Astrocyte (in vitro differentiated cells and primary cell): Measurements from ENCODE around the gene XRCC5. TPM values are rescaled to one million over a fixed set of nuclear protein-coding genes. Genes with fewer than 3 reads are reported as not detected.
A peak's percentile ranks its signal among the peaks of the same experiment; 100 is the strongest.

Experiments
- DNase-seq: peaks from one replicate; pipeline ENCODE4 v3.0.0-alpha.2; 2010; ENCODE audit warnings: low read depth
- FAIRE-seq: peaks from 2 replicates; lab custom pipeline; 2011; peaks lifted over from hg19 to GRCh38; lab: Jason Lieb, UNC
- H2AFZ ChIP-seq: 2 replicates; pipeline ENCODE4 v1.6.0; 2012; ENCODE audit warnings: low read depth, low read length, inconsistent platforms
- H3K27ac ChIP-seq: 2 replicates; pipeline ENCODE4 v1.5.1; 2011; ENCODE audit warnings: low read depth, low read length, inconsistent platforms
- H3K27me3 ChIP-seq: 2 replicates; pipeline ENCODE4 v1.6.0; 2011; ENCODE audit warnings: low read length, inconsistent platforms; ENCODE audit not compliant: insufficient read depth
- H3K36me3 ChIP-seq: 2 replicates; pipeline ENCODE4 v1.5.1; 2011; ENCODE audit warnings: low read length, inconsistent platforms; ENCODE audit not compliant: insufficient read depth
- H3K4me1 ChIP-seq: 2 replicates; pipeline ENCODE4 v1.5.1; 2011; ENCODE audit warnings: low read length, inconsistent platforms; ENCODE audit not compliant: insufficient read depth
- H3K4me2 ChIP-seq: 2 replicates; pipeline ENCODE4 v1.6.0; 2012; ENCODE audit warnings: low read length, inconsistent platforms
- H3K4me3 ChIP-seq: 2 replicates; pipeline ENCODE4 v1.5.1; 2011; ENCODE audit warnings: low read depth, mild to moderate bottlenecking, low read length, inconsistent platforms; ENCODE audit not compliant: insufficient read depth
- H3K79me2 ChIP-seq: 2 replicates; pipeline ENCODE4 v1.6.0; 2012; ENCODE audit warnings: mild to moderate bottlenecking, low read length, inconsistent platforms; ENCODE audit not compliant: insufficient read depth
- H3K9ac ChIP-seq: 2 replicates; pipeline ENCODE4 v1.6.0; 2012; ENCODE audit warnings: mild to moderate bottlenecking, low read length, inconsistent platforms
- H3K9me3 ChIP-seq: 2 replicates; pipeline ENCODE4 v1.5.1; 2012; ENCODE audit warnings: low read depth, mild to moderate bottlenecking, low read length, inconsistent platforms; ENCODE audit not compliant: insufficient read depth
- H4K20me1 ChIP-seq: 2 replicates; pipeline ENCODE4 v1.6.0; 2012; ENCODE audit warnings: low read length, inconsistent platforms; ENCODE audit not compliant: insufficient read depth
- H3K27ac Mint-ChIP-seq: one replicate; pipeline ENCODE4 v1.8.0; 2021; ENCODE audit warnings: mild to moderate bottlenecking, mixed read lengths; ENCODE audit not compliant: unreplicated experiment
- H3K27me3 Mint-ChIP-seq: one replicate; pipeline ENCODE4 v1.8.0; 2021; ENCODE audit warnings: low read depth, mixed read lengths; ENCODE audit not compliant: unreplicated experiment
- H3K36me3 Mint-ChIP-seq: one replicate; pipeline ENCODE4 v1.8.0; 2021; ENCODE audit warnings: low read depth, mixed read lengths; ENCODE audit not compliant: unreplicated experiment
- H3K4me1 Mint-ChIP-seq: one replicate; pipeline ENCODE4 v1.8.0; 2021; ENCODE audit warnings: low read depth, mixed read lengths; ENCODE audit not compliant: unreplicated experiment
- H3K4me3 Mint-ChIP-seq: one replicate; pipeline ENCODE4 v1.8.0; 2021; ENCODE audit warnings: mild to moderate bottlenecking, moderate library complexity, mixed read lengths; ENCODE audit not compliant: unreplicated experiment
- H3K9me3 Mint-ChIP-seq: one replicate; pipeline ENCODE4 v1.8.0; 2021; ENCODE audit warnings: mild to moderate bottlenecking, mixed read lengths; ENCODE audit not compliant: unreplicated experiment
- EZH2 ChIP-seq: IDR thresholded peaks from 2 replicates; pipeline ENCODE4 v1.6.1; 2012; ENCODE audit warnings: mild to moderate bottlenecking, low read length, inconsistent platforms; ENCODE audit not compliant: insufficient read depth
- total RNA-seq: library from RNA; stranded (reverse); gene quantifications from 2 replicates; pipeline ENCODE4 v1.2.1, GENCODE V29; 2021
- TF ChIP-seq, protein P1 (sequence below): IDR thresholded peaks from 2 replicates; pipeline ENCODE4 v1.5.1; 2011; ENCODE audit warnings: low read depth, mild to moderate bottlenecking, inconsistent platforms, low read length, moderate library complexity; ENCODE audit not compliant: insufficient read depth

XRCC5 gene
- total RNA-seq, 1 donor from 2014 or later, result 249 TPM

DNA sequence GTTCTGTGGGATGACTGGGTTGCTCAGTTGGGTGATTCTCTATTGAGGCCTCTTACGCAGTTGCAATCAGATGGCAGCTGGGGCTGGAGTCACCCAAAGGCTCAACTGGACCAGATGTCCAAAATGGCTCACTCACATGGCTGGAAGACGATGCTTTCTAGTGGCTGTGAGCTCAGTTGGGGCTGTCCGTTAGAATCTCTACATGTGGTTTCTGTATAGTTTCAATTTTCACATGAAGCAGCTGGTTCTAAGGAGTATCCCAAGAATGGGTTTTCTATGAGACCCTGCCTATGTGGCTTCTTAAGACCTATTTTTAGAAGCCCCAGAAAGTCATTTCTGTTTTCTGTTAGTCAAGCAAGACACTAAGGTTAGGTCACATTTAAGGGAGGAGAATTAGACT lies 4.4 kb downstream of the XRCC5 start:
- Histone ChIP-seq H4K20me1 (peaks cover 36% of the 10 kb centered on the region), H3K4me2 (no peak overlapping the region), H3K79me2 (peaks cover 83% of the 10 kb centered on the region), H3K4me3 (no peak overlapping the region), H3K36me3 (peaks cover 48% of the 10 kb centered on the region), H2AFZ (no peak overlapping the region), H3K27me3 (no peaks in the 10 kb centered on the region), H3K27ac (no peak overlapping the region), H3K9ac (no peak overlapping the region), H3K9me3 (no peaks in the 10 kb centered on the region), H3K4me1 (peaks cover 30% of the 10 kb centered on the region)
- no peak for TF ChIP-seq EZH2
- TF ChIP-seq, protein P1, sequence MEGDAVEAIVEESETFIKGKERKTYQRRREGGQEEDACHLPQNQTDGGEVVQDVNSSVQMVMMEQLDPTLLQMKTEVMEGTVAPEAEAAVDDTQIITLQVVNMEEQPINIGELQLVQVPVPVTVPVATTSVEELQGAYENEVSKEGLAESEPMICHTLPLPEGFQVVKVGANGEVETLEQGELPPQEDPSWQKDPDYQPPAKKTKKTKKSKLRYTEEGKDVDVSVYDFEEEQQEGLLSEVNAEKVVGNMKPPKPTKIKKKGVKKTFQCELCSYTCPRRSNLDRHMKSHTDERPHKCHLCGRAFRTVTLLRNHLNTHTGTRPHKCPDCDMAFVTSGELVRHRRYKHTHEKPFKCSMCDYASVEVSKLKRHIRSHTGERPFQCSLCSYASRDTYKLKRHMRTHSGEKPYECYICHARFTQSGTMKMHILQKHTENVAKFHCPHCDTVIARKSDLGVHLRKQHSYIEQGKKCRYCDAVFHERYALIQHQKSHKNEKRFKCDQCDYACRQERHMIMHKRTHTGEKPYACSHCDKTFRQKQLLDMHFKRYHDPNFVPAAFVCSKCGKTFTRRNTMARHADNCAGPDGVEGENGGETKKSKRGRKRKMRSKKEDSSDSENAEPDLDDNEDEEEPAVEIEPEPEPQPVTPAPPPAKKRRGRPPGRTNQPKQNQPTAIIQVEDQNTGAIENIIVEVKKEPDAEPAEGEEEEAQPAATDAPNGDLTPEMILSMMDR, result no peak
- Mint-ChIP-seq H3K27ac (no peak overlapping the region), H3K4me3 (peak overlapping the region; percentile 1), H3K9me3 (no peaks in the 10 kb centered on the region), H3K4me1 (peaks cover 58% of the 10 kb centered on the region), H3K27me3 (no peaks in the 10 kb centered on the region), H3K36me3 (peaks cover 13% of the 10 kb centered on the region)
- FAIRE-seq, result no peak
- no peak for DNase-seq

- TF ChIP-seq EZH2, result no peak
- TF ChIP-seq, protein P1, result no peak
- Histone ChIP-seq H3K9me3 (no peaks in the 10 kb centered on the region), H3K4me2 (peak overlapping the region; percentile 20), H4K20me1 (peaks cover 39% of the 10 kb centered on the region), H3K27ac (no peak overlapping the region), H2AFZ (no peak overlapping the region), H3K79me2 (peaks cover 88% of the 10 kb centered on the region), H3K4me3 (no peak overlapping the region), H3K9ac (no peak overlapping the region), H3K36me3 (peaks cover 55% of the 10 kb centered on the region), H3K4me1 (peaks cover 28% of the 10 kb centered on the region), H3K27me3 (no peaks in the 10 kb centered on the region)
- FAIRE-seq, result no peak
- peak overlapping the region; percentile 98 for H3K27ac Mint-ChIP-seq
- H3K36me3 Mint-ChIP-seq, result peaks cover 15% of the 10 kb centered on the region
- DNase-seq, result no peak
- H3K27me3 Mint-ChIP-seq, result no peaks in the 10 kb centered on the region
- H3K9me3 Mint-ChIP-seq, result no peaks in the 10 kb centered on the region
- H3K4me3 Mint-ChIP-seq, result peak overlapping the region; percentile 70
- peaks cover 61% of the 10 kb centered on the region for H3K4me1 Mint-ChIP-seq
These were observed 5.2 kb downstream of the XRCC5 start for GRCh38 chr2:216114382-216114713.

DNA sequence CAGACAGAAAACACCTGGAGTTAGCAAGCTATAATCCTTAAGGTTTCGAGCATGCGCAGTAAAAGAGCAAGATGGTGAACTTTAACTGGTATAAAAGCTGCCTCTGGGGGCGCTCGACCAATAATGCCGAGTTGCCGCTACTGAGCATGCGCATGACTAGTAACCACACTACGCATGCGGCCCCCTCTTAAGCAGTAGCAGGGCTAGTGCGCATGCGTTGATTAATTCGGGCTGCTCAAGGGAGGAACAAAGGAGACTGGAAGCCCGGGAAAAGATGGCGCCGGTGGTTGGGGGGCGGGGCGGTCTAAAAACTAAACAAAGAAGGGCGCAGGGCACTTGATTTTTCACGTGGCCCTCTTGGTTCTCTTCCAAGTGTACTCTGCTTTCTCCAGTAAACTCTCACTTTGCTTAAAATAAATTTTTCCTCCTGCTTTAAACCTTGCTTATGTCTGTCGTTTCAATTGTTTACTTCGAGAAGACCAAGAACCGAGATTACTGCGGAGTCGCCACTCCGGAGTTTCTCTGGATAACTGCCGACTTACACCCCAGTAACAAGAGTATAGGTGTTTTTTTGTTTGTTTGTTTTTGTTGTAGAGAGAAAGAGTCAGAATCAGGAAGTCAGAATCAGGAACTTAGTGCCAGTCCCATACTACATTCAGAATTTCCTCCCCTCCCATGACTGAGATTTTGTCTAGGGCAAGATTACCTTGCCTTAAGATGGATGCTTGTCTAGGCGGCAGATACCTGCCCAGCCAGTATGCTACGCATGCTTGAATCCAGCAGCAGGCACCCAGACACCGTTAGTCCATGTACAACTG lies 5.8 kb downstream of the XRCC5 start:
- H3K4me1 Mint-ChIP-seq, result peaks cover 61% of the 10 kb centered on the region
- peak overlapping the region; percentile 62 for H2AFZ ChIP-seq
- FAIRE-seq, result peak; percentile 62

More for the DNA sequence above, 5.8 kb downstream of the XRCC5 start:
- Mint-ChIP-seq H3K27me3 (no peaks in the 10 kb centered on the region), H3K4me3 (peak overlapping the region; percentile 80), H3K27ac (peak overlapping the region; percentile 98), H3K9me3 (no peaks in the 10 kb centered on the region), H3K36me3 (peaks cover 17% of the 10 kb centered on the region)
- TF ChIP-seq EZH2, result no peak
- TF ChIP-seq, protein P1, result peak; percentile 99
- peak overlapping the region; percentile 57 for H3K4me3 ChIP-seq
- peaks cover 88% of the 10 kb centered on the region for H3K79me2 ChIP-seq
- no peaks in the 10 kb centered on the region for H3K27me3 ChIP-seq
- H3K4me2 ChIP-seq, result peak overlapping the region; percentile 91
- H3K36me3 ChIP-seq, result peaks cover 60% of the 10 kb centered on the region
- peak; percentile 91 for DNase-seq
- H3K4me1 ChIP-seq, result peaks cover 28% of the 10 kb centered on the region
- H3K27ac ChIP-seq, result peak overlapping the region; percentile 95
- peaks cover 41% of the 10 kb centered on the region for H4K20me1 ChIP-seq
- no peaks in the 10 kb centered on the region for H3K9me3 ChIP-seq
- H3K9ac ChIP-seq, result peak overlapping the region; percentile 94
